Measurements from ENCODE around the gene VSTM4.
A peak's percentile ranks its signal among the peaks of the same experiment; 100 is the strongest.

VSTM4 gene

GRCh38 chr10:48983648-48984351, 131.5 kb downstream of the VSTM4 start:
- DNase-seq (ENCODE audit: low spot score in 2 of 2): no peak
- no peaks in the 10 kb centered on the region for H3K9me3 ChIP-seq
- H3K4me3 ChIP-seq: no peak overlapping the region
- no peaks in the 10 kb centered on the region for H3K36me3 ChIP-seq (replicated peaks)
- in situ Hi-C loops (cut with MboI; ENCODE audit: low sequenced_read_pairs): no loop called here
- H3K27me3 ChIP-seq (ENCODE audit: low read depth): no peaks in the 10 kb centered on the region
- H3K4me1 ChIP-seq: no peaks in the 10 kb centered on the region

GRCh38 chr10:48982584-48982983, 132.7 kb downstream of the VSTM4 start:
- DNase-seq (ENCODE audit: low spot score in 2 of 2): no peak
- no peaks in the 10 kb centered on the region for H3K27me3 ChIP-seq (ENCODE audit: low read depth)
- H3K4me3 ChIP-seq: no peak overlapping the region
- H3K36me3 ChIP-seq (replicated peaks): no peaks in the 10 kb centered on the region
- H3K9me3 ChIP-seq: no peaks in the 10 kb centered on the region
- in situ Hi-C loops (cut with MboI; ENCODE audit: low sequenced_read_pairs): no loop called here
- no peaks in the 10 kb centered on the region for H3K4me1 ChIP-seq

GRCh38 chr10:48981310-48981907, 133.9 kb downstream of the VSTM4 start:
- H3K4me1 ChIP-seq: no peaks in the 10 kb centered on the region
- no peak overlapping the region for H3K4me3 ChIP-seq
- H3K9me3 ChIP-seq: no peaks in the 10 kb centered on the region
- in situ Hi-C loops (cut with MboI; ENCODE audit: low sequenced_read_pairs): no loop called here
- H3K36me3 ChIP-seq (replicated peaks): no peaks in the 10 kb centered on the region
- DNase-seq (ENCODE audit: low spot score in 2 of 2): peak; percentile 6 to 60
- H3K27me3 ChIP-seq (ENCODE audit: low read depth): no peaks in the 10 kb centered on the region

- DNase-seq (ENCODE audit: low spot score in 2 of 2): no peak
- Histone ChIP-seq H3K36me3 (replicated peaks) (no peaks in the 10 kb centered on the region), H3K4me1 (no peaks in the 10 kb centered on the region), H3K9me3 (no peaks in the 10 kb centered on the region), H3K27me3 (ENCODE audit: low read depth) (no peaks in the 10 kb centered on the region), H3K4me3 (no peak overlapping the region)
- in situ Hi-C loops (cut with MboI; ENCODE audit: low sequenced_read_pairs): no loop called here
Measured at GRCh38 chr10:48978318-48978717, 137.0 kb downstream of the VSTM4 start.

GRCh38 chr10:48976196-48976595, 139.1 kb downstream of the VSTM4 start:
- H3K9me3 ChIP-seq: no peaks in the 10 kb centered on the region
- H3K4me1 ChIP-seq: no peaks in the 10 kb centered on the region
- no peaks in the 10 kb centered on the region for H3K27me3 ChIP-seq (ENCODE audit: low read depth)
- H3K4me3 ChIP-seq: no peak overlapping the region
- H3K36me3 ChIP-seq (replicated peaks): no peaks in the 10 kb centered on the region
- in situ Hi-C loops (cut with MboI; ENCODE audit: low sequenced_read_pairs): no loop called here
- DNase-seq (ENCODE audit: low spot score in 2 of 2): no peak

GRCh38 chr10:48974510-48975156, 140.7 kb downstream of the VSTM4 start:
- Histone ChIP-seq H3K9me3 (no peaks in the 10 kb centered on the region), H3K4me1 (no peaks in the 10 kb centered on the region), H3K27me3 (ENCODE audit: low read depth) (no peaks in the 10 kb centered on the region), H3K36me3 (replicated peaks) (no peaks in the 10 kb centered on the region), H3K4me3 (no peak overlapping the region)
- in situ Hi-C loops (cut with MboI; ENCODE audit: low sequenced_read_pairs): no loop called here
- no peak for DNase-seq (ENCODE audit: low spot score in 2 of 2)

- no peaks in the 10 kb centered on the region for H3K9me3 ChIP-seq
- no peaks in the 10 kb centered on the region for H3K27me3 ChIP-seq (ENCODE audit: low read depth)
- in situ Hi-C loops (cut with MboI; ENCODE audit: low sequenced_read_pairs): no loop called here
- H3K36me3 ChIP-seq (replicated peaks): no peaks in the 10 kb centered on the region
- H3K4me1 ChIP-seq: no peaks in the 10 kb centered on the region
- no peak overlapping the region for H3K4me3 ChIP-seq
- DNase-seq (ENCODE audit: low spot score in 2 of 2): no peak
Measured at GRCh38 chr10:48973065-48973464, 142.3 kb downstream of the VSTM4 start.

- no peak for DNase-seq (ENCODE audit: low spot score in 2 of 2)
- H3K4me1 ChIP-seq: no peaks in the 10 kb centered on the region
- H3K9me3 ChIP-seq: no peaks in the 10 kb centered on the region
- H3K27me3 ChIP-seq (ENCODE audit: low read depth): no peaks in the 10 kb centered on the region
- H3K4me3 ChIP-seq: no peak overlapping the region
- in situ Hi-C loops (cut with MboI; ENCODE audit: low sequenced_read_pairs): no loop called here
- H3K36me3 ChIP-seq (replicated peaks): no peaks in the 10 kb centered on the region
Measured at GRCh38 chr10:48970654-48971053, 144.7 kb downstream of the VSTM4 start.

- H3K4me1 ChIP-seq: no peaks in the 10 kb centered on the region
- H3K27me3 ChIP-seq (ENCODE audit: low read depth): no peaks in the 10 kb centered on the region
- DNase-seq (ENCODE audit: low spot score in 2 of 2): no peak
- H3K36me3 ChIP-seq (replicated peaks): no peaks in the 10 kb centered on the region
- in situ Hi-C loops (cut with MboI; ENCODE audit: low sequenced_read_pairs): no loop called here
- H3K9me3 ChIP-seq: no peaks in the 10 kb centered on the region
- H3K4me3 ChIP-seq: no peak overlapping the region
Measured at GRCh38 chr10:48970046-48970445, 145.3 kb downstream of the VSTM4 start.

GRCh38 chr10:48968036-48968435, 147.3 kb downstream of the VSTM4 start:
- Histone ChIP-seq H3K9me3 (no peaks in the 10 kb centered on the region), H3K27me3 (ENCODE audit: low read depth) (no peaks in the 10 kb centered on the region), H3K4me3 (no peak overlapping the region), H3K4me1 (no peaks in the 10 kb centered on the region), H3K36me3 (replicated peaks) (no peaks in the 10 kb centered on the region)
- no peak for DNase-seq (ENCODE audit: low spot score in 2 of 2)
- in situ Hi-C loops (cut with MboI; ENCODE audit: low sequenced_read_pairs): no loop called here

GRCh38 chr10:48965460-48965859, 149.9 kb downstream of the VSTM4 start:
- no peaks in the 10 kb centered on the region for H3K4me1 ChIP-seq
- no peaks in the 10 kb centered on the region for H3K36me3 ChIP-seq (replicated peaks)
- no peaks in the 10 kb centered on the region for H3K27me3 ChIP-seq (ENCODE audit: low read depth)
- DNase-seq (ENCODE audit: low spot score in 2 of 2): no peak
- in situ Hi-C loops (cut with MboI; ENCODE audit: low sequenced_read_pairs): no loop called here
- H3K4me3 ChIP-seq: no peak overlapping the region
- no peaks in the 10 kb centered on the region for H3K9me3 ChIP-seq
